GM12875 (cell line): Measurements from ENCODE around the gene CEP164.

Source experiments
- H3K4me3 ChIP-seq: one replicate; pipeline ENCODE4 v1.5.1; 2011; ENCODE audit warnings: low read depth, low read length, control low read depth
- CTCF ChIP-seq: IDR thresholded peaks from 2 replicates; pipeline ENCODE4 v1.5.1; 2011; ENCODE audit warnings: low read depth, mild to moderate bottlenecking, control low read depth, inconsistent platforms, low read length, moderate library complexity, borderline replicate concordance; ENCODE audit not compliant: insufficient read depth

The CEP164 gene

GRCh38 chr11:117298195-117298594 lies 29.5 kb upstream of the CEP164 start:
- TF ChIP-seq CTCF: no peak
- H3K4me3 ChIP-seq: no peak overlapping the region

- TF ChIP-seq CTCF: no peak
- no peak overlapping the region for H3K4me3 ChIP-seq
Observed at GRCh38 chr11:117299351-117300282, 28.0 kb upstream of the CEP164 start.

- TF ChIP-seq CTCF: no peak
- H3K4me3 ChIP-seq: no peak overlapping the region
Observed at GRCh38 chr11:117300283-117300663, 27.4 kb upstream of the CEP164 start.

GRCh38 chr11:117300773-117301172 lies 26.9 kb upstream of the CEP164 start:
- TF ChIP-seq CTCF: no peak
- H3K4me3 ChIP-seq: no peak overlapping the region

- no peak for TF ChIP-seq CTCF
- no peak overlapping the region for H3K4me3 ChIP-seq
Observed at GRCh38 chr11:117302228-117302627, 25.4 kb upstream of the CEP164 start.

GRCh38 chr11:117303101-117303500 lies 24.6 kb upstream of the CEP164 start:
- TF ChIP-seq CTCF: no peak
- H3K4me3 ChIP-seq: no peak overlapping the region
